Dermis microvascular lymphatic vessel endothelial cell (primary cell): ENCODE measurements around the gene SRGAP2. TPM values are rescaled to one million over a fixed set of nuclear protein-coding genes. Genes with fewer than 3 reads are reported as not detected.
"Not testable (repeated sequence)": the region's sequence is repeated elsewhere in the genome, so short reads cannot be mapped to it uniquely, and the experiment has no call there.

Experiments
- DNase-seq, 2 donors: peaks; one replicate each; pipeline versions ENCODE4 v3.0.0 to v3.0.0-alpha.2; 2010; ENCODE audit warnings: low read depth in 2 of 2
- total RNA-seq: library from RNA; depleted of rRNA; stranded (reverse); fragments of >200 nt; gene quantifications from 2 replicates; pipeline ENCODE4 v1.2.1, GENCODE V29; 2014

Gene SRGAP2
- total RNA-seq, 1 donor from 2014 or later: 56.6 TPM

DNA sequence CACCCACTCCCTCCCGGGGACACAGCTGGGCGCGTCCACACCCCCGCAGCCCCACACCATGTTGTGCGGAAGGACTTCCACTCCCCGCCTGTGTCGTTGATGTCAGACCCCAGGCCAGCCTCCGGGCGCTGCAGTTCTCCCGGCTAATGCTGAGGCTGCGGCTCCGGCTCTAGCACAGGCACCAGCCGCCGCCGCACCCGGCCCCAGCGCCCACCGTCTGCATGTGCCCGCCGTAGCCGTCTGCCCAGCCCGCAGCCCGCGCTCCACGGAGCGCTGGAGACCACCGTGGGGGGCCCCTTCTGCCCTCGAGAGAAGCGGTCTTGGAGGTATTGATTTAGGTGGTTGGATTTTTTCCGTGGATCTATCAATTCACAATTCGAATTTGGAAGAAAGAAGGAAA, 2.2 kb downstream of the SRGAP2 start:
- DNase-seq: not testable (repeated sequence)

- not testable (repeated sequence) for DNase-seq
Measured at GRCh38 chr1:206210802-206211201, 7.5 kb downstream of the SRGAP2 start.

DNA sequence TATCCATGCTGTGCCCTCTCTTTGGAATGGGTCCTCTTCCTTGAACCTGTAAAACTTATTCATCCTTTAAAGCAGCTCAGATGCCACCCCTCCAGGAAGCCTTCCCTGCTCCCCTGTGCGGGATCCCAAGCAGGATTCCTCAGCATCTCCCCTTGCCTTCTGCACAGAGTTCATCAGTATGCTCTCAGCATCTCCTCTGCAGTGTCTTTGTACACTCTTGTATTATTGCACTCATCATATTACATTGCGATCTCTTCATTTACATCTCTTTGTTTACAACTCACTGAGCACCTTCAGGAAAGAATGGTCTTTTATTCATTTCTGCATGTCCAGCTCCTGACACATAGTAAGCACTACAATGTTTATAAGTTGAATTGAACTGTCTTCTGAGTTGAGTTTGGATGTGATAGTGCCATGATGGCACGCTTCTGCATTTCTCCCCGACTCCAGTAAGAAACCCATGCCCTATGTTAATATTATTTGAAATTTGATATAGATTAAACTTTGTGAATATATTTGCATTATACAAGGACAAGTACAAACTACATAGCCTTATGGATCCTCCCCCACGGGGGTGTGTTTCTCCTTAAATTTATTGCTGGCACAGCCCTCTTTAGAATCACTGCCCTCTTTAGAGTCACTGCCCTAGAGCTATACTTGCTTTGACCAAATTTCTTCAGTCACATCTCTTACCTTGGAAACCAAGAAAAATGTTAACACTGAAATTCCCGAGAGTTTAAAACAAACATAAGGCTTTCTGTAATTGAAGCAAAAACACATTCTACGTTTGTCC, 12.5 kb downstream of the SRGAP2 start:
- DNase-seq: not testable (repeated sequence)

DNA sequence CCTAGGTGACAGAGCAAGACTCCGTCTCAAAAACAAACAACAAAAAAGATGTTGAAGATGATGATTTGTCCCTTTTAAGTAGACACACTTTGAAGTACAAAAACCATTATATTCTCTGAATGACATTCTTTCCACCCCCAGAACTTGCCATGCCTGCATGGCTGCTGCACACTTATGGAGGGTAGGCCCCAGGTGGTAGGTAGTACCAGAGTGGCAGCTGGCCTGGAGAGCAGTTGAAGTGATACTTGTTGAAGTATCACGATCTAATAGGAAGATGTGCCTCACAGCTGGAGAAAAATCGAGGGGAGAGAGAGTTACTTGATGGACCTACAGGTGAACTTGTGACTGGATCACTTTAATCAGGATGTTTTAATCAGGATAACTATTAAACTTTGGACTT, 14.9 kb downstream of the SRGAP2 start:
- not testable (repeated sequence) for DNase-seq

DNA sequence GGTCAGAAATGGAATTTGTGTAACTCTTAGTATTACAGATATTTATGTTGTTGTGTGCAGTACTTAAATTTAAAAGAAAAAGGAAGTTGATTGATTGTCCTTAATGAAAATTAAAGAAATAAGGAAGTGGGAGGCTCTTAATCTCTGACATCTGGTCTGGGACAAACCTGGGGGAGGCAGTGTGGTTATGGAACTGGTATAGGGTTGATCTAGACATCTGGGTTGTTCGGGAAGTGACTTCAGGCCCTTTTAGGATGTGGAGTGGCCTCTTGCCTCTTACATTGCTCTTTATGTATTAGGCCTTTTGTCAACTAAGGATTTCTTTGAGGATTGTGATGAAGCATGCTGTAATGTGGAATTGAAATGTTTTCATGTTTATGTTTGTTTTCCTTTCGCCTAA, 15.4 kb downstream of the SRGAP2 start:
- not testable (repeated sequence) for DNase-seq

DNA sequence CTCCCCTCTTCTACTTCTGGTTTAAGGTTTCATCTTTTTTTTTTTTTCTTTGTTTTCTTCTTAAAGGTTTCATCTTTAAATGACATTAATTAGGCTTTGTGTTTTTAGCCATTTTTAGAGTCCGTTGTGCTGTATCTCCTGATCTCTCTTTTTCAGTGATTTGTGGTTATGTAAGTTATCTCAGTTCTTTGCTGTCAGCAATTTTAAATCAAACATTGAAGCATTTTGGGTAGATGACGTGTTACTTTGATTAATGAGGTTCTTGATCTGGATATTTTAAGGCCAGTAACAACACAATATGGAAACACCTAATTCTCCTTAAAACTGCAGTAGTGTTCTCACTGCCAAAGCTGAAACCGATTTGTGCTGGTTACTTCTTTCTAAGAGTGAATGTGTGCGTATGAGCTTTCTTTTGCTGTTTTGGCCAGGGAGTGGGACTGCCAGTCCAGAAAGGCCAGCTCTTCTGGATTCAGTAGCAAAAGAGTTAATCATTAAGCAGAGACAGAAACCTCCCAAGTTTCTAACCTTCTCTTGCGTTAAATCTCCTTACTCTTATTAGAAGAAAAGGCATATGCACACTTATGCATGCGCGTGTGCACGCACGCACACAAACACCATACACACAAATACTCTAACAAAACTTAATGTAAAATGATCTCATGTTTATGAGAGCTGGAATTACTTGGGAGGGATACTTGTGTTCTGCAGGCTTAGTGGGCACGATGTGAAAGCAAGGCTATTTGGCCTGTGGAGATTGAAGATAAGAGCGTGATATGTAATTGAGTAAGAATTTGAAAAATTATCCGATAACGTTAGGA, 16.4 kb downstream of the SRGAP2 start:
- not testable (repeated sequence) for DNase-seq

DNA sequence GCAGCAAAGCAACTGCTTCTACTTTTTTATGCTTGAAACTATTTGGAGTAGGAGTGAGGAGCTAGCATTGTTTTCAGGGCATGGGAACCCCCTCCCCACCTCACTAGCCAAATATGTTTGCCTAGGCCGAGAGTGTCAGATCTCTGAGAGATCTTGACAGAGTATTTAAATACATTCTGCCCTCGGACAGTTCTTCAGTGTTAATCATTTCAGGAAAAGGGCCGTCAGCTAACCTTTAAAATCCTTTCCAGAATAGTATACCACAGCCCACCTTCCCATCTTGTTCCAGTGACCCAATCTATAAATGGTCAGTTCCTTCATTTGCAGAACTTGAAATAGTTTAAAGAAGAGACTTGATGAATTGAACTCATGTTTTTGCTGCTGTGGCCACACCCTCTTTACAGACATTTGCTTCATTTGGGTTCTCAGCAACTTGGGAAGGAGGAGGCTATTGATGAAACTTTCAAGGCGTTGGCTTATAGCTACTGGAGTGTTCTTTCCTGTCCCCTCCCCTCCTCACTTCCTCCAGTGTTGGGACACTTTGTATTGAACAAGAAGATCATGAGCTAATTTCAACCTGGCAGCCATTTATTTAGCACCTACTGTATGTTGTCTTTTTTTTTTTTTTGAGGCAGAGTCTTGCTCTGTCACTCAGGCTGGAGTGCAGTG, 17.1 kb downstream of the SRGAP2 start:
- DNase-seq: not testable (repeated sequence)

DNA sequence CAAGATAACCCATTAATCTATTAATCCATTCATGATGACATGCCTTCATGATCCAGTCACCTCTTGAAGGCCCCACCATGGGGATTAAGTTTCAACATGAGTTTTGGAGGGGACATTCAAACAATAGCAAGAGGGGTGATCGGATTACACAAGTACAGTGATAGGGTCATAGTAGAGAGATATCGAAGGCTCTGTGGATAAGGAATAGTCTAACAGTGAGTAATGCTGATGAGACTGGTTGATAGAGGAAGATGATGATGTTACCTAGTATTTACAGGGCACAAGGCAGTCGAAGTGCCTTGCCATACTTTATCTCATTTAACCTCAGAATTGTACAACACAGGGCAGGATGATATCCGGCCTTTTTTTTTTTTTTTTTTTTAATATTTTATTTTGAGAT, 18.2 kb downstream of the SRGAP2 start:
- not testable (repeated sequence) for DNase-seq

- not testable (repeated sequence) for DNase-seq
Measured at GRCh38 chr1:206224190-206224776, 20.9 kb downstream of the SRGAP2 start.

- not testable (repeated sequence) for DNase-seq
Measured at GRCh38 chr1:206225386-206225785, 22.0 kb downstream of the SRGAP2 start.

DNA sequence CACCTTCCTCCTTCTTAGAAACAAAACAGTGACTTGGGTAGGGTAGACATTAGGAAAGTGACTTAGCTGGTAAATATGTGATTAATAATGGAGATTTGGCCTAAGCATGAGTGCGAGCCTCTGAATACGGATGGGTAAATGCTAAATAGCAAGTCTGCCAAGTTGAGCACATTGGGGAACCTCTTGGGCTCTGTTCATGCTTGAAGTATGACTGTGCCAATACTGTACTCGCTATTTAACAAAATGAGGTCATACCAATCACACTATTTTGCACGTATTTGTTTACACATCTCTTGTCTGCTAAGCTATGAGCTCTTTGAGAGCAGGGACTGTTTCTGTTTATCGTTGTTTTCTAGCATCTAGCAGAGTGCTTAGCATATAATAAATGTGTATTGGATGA, 23.5 kb downstream of the SRGAP2 start:
- not testable (repeated sequence) for DNase-seq

DNA sequence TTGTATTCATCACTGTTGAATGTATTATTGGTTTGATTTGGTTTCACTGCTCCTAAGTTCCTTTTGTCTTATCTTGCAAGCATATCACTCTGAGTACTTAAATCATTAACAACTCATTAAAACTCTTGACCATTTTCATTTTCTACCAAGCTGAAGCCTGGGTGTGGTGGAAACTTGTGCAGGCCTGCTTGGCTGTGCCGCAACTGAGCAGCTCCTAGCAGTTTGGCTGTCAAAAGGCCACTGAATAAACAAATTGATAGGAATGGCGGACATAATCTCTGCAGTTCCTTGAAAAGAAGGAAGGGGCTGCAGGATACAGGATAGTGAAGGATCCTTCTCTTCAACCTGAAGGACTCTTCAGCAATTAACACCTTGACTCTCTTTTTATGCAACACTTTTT, 25.9 kb downstream of the SRGAP2 start:
- DNase-seq: not testable (repeated sequence)

DNA sequence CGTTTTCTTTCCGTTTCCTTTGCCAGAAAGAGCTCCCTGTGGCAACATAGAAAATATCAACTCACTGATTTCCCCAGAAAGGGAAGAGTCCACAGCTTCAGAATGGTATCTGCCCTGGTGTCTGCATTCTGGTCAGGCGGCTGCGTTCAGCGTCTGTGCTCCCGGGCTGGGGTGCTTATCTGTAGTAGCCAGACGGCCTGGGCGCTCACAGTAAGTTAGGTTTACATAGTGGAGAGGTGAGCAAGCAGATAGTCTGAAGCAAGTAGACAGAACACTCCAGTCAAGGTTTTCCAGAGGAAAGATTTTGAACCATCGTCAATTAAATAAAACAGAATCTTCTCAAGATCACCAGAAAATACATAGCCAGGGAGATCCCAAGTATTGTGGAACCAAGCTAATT, 28.6 kb downstream of the SRGAP2 start:
- peak in 1 of 2 donors; percentile 35 for DNase-seq

DNA sequence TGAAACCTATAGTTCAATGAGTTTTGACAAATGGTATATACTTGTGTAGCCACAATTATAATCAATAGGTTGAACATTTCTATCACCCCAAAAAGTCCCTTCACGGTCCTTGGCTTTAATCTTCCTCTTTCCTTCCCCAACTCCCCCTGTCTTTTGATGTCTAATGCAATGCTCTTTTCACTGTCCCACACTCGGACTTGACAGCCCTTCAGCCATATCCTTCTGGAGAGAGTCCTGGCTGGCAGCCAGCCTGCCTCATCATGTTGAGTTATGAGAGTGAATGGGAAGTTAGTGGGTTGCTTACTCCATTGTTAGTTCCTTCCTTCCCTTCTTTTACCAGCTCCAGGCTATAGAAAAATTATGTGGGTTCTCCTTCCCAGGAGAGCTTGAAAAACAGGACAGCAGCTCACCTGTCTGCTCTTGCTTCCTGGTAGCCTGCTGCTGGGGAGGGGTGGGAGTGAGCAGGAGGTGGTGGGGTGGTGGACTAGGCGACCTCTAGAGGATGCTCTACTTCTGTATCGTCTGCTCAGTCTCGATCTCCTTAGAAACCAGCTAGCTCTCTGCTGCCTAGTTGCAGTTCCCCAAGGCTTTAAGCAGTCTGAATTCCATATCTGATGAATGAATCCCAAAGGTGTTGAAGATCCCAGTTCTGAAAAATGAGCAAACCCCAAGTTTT, 29.8 kb downstream of the SRGAP2 start:
- not testable (repeated sequence) for DNase-seq

DNA sequence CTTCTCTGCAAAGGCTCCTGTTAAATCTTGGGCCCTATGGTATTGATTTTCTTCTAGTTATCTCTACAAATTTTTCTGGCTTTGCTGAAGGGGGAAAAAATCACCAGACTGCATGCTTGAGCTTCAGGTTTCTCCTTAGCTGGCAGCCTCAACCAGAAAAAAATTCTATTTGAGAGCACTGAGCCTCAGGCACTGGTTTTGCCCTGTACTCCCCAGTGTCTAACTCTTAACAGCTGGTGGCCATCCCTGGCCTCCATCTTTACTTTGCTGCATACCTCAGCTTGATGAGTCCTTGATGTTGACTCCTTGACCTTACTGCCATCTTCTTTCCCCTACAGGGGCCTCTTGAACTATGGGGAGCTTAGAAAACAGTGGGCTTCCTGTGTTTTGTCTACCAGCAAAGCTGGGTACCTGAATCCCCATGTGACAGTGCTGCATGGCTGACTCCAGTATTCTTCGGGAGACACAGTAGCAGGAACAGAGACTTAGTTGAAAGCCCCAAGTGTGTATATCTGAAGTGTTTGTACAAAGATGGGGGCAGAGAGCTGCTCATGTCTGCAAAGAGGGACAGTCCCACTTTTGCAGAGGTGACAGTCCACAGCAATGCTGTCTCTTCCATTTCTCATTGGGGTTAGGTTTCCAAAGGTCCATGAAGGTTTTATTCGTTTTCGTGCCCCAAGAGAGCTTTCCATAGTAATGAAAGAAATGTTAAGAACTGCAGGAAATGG, 31.0 kb downstream of the SRGAP2 start:
- not testable (repeated sequence) for DNase-seq

DNA sequence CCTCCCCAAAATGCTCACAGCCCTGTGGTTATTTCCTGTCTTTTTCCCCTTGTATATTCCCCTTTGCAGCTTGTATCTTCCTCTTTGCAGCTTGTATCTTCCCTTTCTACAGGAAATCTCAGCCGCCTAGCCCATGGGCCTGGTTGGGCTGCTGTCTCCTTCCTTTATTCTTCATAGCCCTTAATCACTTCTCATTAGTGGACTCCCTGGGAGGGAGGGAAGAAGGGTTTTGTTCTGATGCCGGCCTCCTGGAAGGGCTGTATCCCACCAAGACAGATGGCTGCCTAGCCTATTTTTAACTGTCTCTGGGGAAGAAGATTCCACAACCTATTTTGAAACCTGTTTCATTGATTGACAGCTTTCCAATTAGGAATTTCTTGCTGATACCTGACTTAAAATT, 31.8 kb downstream of the SRGAP2 start:
- not testable (repeated sequence) for DNase-seq

- not testable (repeated sequence) for DNase-seq
Measured at GRCh38 chr1:206240288-206240687, 36.9 kb downstream of the SRGAP2 start.

DNA sequence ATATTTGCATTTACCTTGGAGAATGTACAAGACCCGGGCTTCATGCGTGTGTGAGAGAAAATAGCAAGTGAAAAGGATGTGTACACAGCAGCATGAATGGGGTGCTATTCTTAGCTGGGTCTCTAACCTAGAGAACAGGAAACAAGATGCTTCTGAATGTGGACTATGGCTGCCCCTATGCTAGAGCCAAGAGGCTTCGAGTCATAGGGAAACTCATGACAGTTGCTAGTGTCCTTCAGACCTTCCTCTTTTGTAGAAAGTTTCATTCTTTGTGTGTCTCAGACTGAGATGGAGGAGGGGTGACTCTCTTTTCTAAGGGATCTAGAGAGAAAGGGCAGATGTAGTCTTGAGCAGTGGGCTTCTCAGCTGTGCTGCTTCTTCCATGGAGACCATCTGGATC, 40.0 kb downstream of the SRGAP2 start:
- peak in 1 of 2 donors; percentile 28 for DNase-seq

- not testable (repeated sequence) for DNase-seq
Measured at GRCh38 chr1:206245479-206245878, 42.1 kb downstream of the SRGAP2 start.
